ENCODE results near the gene UBE4B.

- no peak for TF ChIP-seq CTCF (conservative IDR thresholded peaks at IDR 0.05; ENCODE audit: low read depth in 2 of 2)
- no peak for TF ChIP-seq POLR2AphosphoS5 (IDR thresholded peaks at IDR 0.05; ENCODE audit: low read depth)
- TF ChIP-seq EZH2 (IDR thresholded peaks at IDR 0.05; ENCODE audit: low read depth, unreplicated experiment), result no peak
- no peak for TF ChIP-seq CREB1 (CRISPR knock-in tag; IDR thresholded peaks at IDR 0.05; ENCODE audit: low read depth)
- TF ChIP-seq STAT1 (IDR thresholded peaks at IDR 0.05; ENCODE audit: unreplicated experiment), result no peak
- TF ChIP-seq EZH2phosphoT487 (IDR thresholded peaks at IDR 0.05; ENCODE audit: unreplicated experiment), result no peak
- no peak for TF ChIP-seq JUNB (IDR thresholded peaks at IDR 0.05; ENCODE audit: unreplicated experiment)
- no peak for TF ChIP-seq ZNF331 (CRISPR knock-in tag; IDR thresholded peaks at IDR 0.05; ENCODE audit: low read depth)
- no peak for TF ChIP-seq REST (IDR thresholded peaks at IDR 0.05; ENCODE audit: unreplicated experiment)
- no peak for TF ChIP-seq NANOG (IDR thresholded peaks at IDR 0.05; ENCODE audit: borderline replicate concordance)
- no peak for TF ChIP-seq ETS1 (IDR thresholded peaks at IDR 0.05)
- no peak for TF ChIP-seq ZNF462 (CRISPR knock-in tag; IDR thresholded peaks at IDR 0.05)
- TF ChIP-seq ZNF114 (CRISPR knock-in tag; IDR thresholded peaks at IDR 0.05), result no peak
Observed at GRCh38 chr1:10146391-10146790, 113.6 kb downstream of the UBE4B start.

All from GM23338 (cell line).